Left colon (tissue), 2 donors: Measurements from ENCODE around the gene DLL4. TPM values are rescaled to one million over a fixed set of nuclear protein-coding genes. Genes with fewer than 3 reads are reported as not detected.

Source experiments
- ATAC-seq: fragments of 200-7000 bp; cut with Tn5 transposase; one replicate; pipeline ENCODE4 v1.9.1; 2020; ENCODE audit warnings: mild to moderate bottlenecking, moderate library complexity
- DNase-seq, 2 donors: peaks; one replicate each; pipeline ENCODE4 v3.0.0-alpha.2; 2020
- intact Hi-C, 2 donors: fragments of 100-400 bp; cut with DNase I in 1 of 2; cut with micrococcal nuclease in 1 of 2; formaldehyde crosslinking; loops; one replicate each; pipeline versions ENCODE4 v1.11.2 to v1.14.0; 2022; cut with DNase I, micrococcal nuclease
- total RNA-seq, 2 donors: library from RNA; stranded (reverse); fragmentation: NEBNext Ultra II Directional; extraction: Animal tissue kit (Norgen Biotek cat#: 25700); gene quantifications; one replicate each; pipeline ENCODE4 v1.2.1, GENCODE V29; 2021
- donor health status: DM: no; HTN: no; CAD: no.
- donor health status: DM: yes; HTN: yes; CAD: no.

DLL4 gene
- total RNA-seq, 2 donors from 2014 or later: 14.0 to 15.9 TPM

- ATAC-seq (no peak), DNase-seq (no peak)
- intact Hi-C loops: no loop called here
Measured at GRCh38 chr15:40936234-40936708, 7.1 kb downstream of the DLL4 start.

GRCh38 chr15:40936709-40937666, 7.8 kb downstream of the DLL4 start:
- no peak for DNase-seq
- intact Hi-C loops: no loop called here
- ATAC-seq: no peak

- DNase-seq: no peak
- intact Hi-C loops: no loop called here
- peak; percentile 21 for ATAC-seq
Measured at GRCh38 chr15:40937762-40938535, 8.8 kb downstream of the DLL4 start.

- DNase-seq (no peak), ATAC-seq (no peak)
- intact Hi-C loops: no loop called here
Measured at GRCh38 chr15:40938536-40938870, 9.4 kb downstream of the DLL4 start.

DNA sequence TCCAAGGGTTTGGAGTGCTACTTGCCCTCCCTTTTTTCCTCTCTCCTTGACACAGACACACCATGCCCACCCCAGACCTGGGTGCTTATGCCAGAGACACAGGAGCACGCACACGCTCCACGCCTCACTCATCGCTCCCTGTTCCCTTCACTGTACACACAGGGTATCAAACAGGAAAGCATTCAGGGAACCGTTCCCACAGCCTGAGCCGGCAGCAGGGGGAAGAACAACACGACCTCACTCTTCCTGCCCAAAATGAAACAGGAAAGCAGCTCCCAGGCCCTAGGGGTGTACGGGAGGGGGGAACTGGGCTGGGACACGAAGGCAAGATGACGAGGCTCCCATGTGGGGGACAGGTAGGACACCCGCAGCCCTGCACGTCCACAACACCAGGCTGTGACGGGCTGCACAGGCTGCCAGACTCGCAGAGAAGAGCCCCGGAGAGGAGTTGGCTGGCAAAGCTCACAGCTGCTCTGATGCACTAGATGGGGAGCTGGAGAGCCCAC, 11.2 kb downstream of the DLL4 start:
- intact Hi-C loops: no loop called here
- no peak for DNase-seq
- no peak for ATAC-seq

DNA sequence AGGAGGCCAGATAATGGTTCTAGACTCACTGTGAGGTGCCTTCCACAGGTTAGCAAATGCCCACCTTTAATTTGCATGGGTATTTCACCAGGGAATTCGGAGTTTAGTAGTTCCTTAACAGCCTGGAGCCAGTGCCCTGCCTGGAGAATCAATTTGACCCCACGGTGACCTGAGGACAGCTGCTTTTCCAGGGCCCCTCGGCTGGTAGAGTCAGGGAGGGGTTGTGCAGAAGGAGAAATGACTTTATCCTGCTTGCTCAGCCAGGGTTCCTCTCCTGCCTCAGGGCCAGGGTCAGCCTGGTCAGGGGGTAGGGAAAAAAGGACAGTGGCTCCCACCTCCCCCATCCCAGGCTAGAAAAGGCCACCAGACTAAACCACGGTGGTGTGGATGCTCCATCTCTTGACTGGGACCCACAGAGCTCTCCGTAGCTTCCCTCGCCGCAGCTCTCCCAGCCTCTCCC, 12.0 kb downstream of the DLL4 start:
- DNase-seq (no peak), ATAC-seq (no peak)
- intact Hi-C loops: no loop called here

GRCh38 chr15:40941528-40942336, 12.6 kb downstream of the DLL4 start:
- ATAC-seq: peak; percentile 83
- intact Hi-C loops: no loop called here
- peak; percentile 76 to 88 for DNase-seq

DNA sequence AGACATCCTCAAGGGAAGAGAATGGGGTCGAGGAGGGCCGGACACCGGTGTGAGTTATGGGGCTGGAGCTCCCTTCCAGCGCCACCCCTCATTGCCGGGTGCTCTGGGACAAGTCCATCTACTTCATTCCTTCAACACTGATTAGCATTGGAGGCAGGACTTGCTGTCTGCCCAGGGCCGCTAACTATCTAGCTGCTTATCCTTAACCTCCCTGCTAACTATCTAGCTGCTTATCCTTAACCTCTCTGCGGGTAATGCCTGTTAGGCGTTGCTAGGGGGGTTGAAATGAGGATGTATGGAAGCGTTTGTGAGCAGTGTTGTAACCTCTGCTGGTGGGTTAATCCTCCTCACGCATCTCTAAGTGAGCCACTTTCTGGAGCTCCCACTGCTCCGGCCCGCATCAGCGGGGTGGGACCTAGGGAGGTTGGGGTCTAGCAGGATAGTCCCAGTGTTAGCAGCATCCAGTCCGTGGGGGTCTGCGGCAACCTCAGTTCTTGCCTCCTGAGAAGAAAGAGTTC, 13.3 kb downstream of the DLL4 start:
- peak; percentile 20 for ATAC-seq
- intact Hi-C loops: no loop called here

DNA sequence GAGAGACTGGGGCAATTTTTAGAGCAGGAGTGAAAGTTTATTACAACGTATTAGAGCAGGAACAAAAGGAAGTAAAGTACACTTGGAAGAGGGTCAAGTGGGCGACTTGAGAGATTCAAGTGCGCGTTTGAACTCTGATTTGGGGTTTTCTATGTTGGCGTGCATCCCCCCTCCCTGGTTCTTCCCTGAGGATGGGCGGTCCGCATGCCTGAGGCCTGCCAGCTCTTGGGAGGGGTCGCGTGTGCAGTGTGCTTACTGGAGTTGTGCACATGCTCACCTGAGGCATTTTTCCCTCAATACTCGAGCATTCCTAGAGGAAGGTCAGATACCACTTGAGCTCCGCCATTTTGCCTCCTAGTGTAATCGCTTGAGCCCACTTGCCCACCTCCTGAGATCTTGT, 13.7 kb downstream of the DLL4 start:
- ATAC-seq (no peak), DNase-seq (no peak)
- intact Hi-C loops: no loop called here

More for the DNA sequence above, 13.3 kb downstream of the DLL4 start:
- peak in 1 of 2 donors; percentile 53 for DNase-seq

GRCh38 chr15:40943764-40944365, 14.7 kb downstream of the DLL4 start:
- ATAC-seq (no peak), DNase-seq (no peak)
- intact Hi-C loops: no loop called here

DNA sequence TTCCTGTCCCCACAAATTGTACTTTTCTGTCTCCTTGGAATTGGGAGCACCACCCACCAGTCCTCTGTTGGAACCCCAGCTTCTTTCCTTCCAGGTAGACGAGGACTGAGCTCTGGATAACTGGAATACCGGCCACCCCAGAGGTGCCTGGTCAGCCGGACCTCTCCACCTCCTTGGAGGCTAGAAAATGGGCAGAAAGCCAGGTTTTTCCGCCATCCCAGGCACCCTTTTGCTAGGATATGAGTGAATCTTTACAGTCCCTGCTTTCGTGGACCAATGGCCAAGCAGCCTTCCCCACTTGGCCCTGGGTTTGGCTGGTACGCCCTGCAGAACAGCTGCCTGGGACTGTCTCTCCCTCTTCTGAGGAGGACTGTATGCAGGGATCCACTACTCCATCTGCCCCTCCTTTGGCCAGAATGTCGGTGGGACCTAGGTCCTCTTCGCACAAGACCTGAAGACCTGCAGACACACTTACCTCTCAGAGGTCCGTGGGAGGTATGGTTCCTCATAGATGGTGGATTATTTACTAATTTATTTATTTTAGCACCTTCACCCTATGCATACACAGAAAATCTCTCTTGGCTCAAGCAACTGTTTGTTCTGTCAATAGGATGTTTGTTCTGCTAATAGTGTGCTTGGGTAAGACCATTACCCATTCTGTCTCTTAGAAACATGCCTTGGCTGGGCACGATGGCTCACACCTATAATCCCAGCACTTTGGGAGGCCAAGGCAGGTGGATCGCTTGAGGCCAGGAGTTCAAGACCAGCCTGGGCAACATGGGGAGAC, 15.6 kb downstream of the DLL4 start:
- intact Hi-C loops: no loop called here
- no peak for DNase-seq
- ATAC-seq: no peak

GRCh38 chr15:40948706-40949473, 19.8 kb downstream of the DLL4 start:
- no peak for ATAC-seq
- peak in 1 of 2 donors; percentile 24 for DNase-seq
- intact Hi-C loops: no loop called here

DNA sequence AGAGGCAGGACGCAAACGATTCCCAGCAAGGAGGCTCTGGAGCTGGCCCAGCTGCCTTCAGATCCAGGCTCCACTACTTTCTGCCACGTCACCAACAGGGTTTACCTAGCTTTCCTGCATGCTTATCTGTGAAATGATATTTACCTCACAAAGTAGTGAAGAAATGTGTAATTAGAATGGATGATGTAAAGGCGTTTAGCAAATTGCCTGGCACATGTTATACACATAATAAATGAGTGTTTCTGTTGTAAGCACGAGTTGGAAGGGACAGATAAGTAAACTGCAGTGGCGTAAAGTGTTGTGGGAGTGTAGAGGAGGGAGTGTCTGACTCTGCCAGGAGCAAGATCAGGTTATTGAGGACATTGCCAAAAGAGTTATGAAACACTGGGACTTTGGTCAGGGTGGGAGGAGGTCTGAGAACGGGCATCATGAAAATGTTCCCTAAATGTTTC, 20.6 kb downstream of the DLL4 start:
- intact Hi-C loops: no loop called here
- ATAC-seq (peak; percentile 58), DNase-seq (peak; percentile 42 to 61)

DNA sequence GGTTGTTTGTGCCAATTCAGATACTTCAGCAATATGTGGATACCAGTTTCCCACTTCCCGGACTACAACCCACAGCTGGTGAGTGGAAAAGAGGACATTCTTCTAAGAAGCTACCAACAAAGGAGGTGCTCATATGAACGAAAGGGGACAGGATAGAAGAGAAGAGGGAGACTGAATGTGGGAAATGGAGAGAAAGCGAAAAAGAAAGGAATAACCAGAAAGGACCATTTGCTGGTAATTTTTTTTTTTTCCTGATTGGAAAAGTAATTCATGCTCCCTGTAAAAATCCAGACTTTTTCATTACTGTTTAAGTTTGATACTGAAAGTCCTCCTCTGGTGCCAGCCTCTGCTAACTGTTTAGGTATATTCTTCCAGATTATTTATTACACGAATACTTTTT, 22.6 kb downstream of the DLL4 start:
- DNase-seq (no peak), ATAC-seq (no peak)
- intact Hi-C loops: no loop called here

- intact Hi-C loops: no loop called here
- peak in 1 of 2 donors; percentile 25 for DNase-seq
- ATAC-seq: no peak
Measured at GRCh38 chr15:40952301-40952900, 23.3 kb downstream of the DLL4 start.
